Keratinocyte (primary cell): Measurements from ENCODE around the gene ANKRD27. TPM values are rescaled to one million over a fixed set of nuclear protein-coding genes. Genes with fewer than 3 reads are reported as not detected.

Experiments used
- DNase-seq: peaks from one replicate; pipeline ENCODE4 v3.0.0-alpha.2; 2011; ENCODE audit warnings: low read depth, missing footprints, low spot score
- FAIRE-seq: peaks from 2 replicates; lab custom pipeline; 2011; peaks lifted over from hg19 to GRCh38; lab: Jason Lieb, UNC
- H2AFZ ChIP-seq: 2 replicates; pipeline ENCODE4 v1.6.0; 2012; ENCODE audit warnings: low read length, control low read depth, inconsistent platforms; ENCODE audit not compliant: control insufficient read depth
- H3K27ac ChIP-seq: 2 replicates; pipeline ENCODE4 v1.5.1; 2011; ENCODE audit warnings: low read length; ENCODE audit not compliant: control insufficient read depth, insufficient read depth
- H3K27me3 ChIP-seq: 3 replicates; pipeline ENCODE4 v1.6.0; 2011; ENCODE audit warnings: low read length; ENCODE audit not compliant: control insufficient read depth, insufficient read depth; ENCODE audit errors: extremely low read depth
- H3K36me3 ChIP-seq, 2 experiments: 2 replicates in 1 of 2; 3 replicates in 1 of 2; pipeline ENCODE4 v1.5.1; 2011; ENCODE audit warnings: low read length in 2 of 2, mild to moderate bottlenecking in 1 of 2; ENCODE audit not compliant: control insufficient read depth in 2 of 2, insufficient read depth in 2 of 2; ENCODE audit errors: extremely low read depth in 1 of 2
- H3K4me1 ChIP-seq: 3 replicates; pipeline ENCODE4 v1.5.1; 2011; ENCODE audit warnings: low read length; ENCODE audit not compliant: control insufficient read depth, insufficient read depth; ENCODE audit errors: extremely low read depth
- H3K4me2 ChIP-seq: 3 replicates; pipeline ENCODE4 v1.6.0; 2011; ENCODE audit warnings: low read depth, low read length; ENCODE audit not compliant: control insufficient read depth, insufficient read depth; ENCODE audit errors: extremely low read depth
- H3K4me3 ChIP-seq, 3 experiments: fragments of 200-600 bp in 1 of 3; sonication (generic) in 1 of 3; 2 replicates in 2 of 3; 3 replicates in 1 of 3; pipeline ENCODE4 v1.5.1; 2011 to 2016; ENCODE audit warnings: low read length in 3 of 3, mild to moderate bottlenecking in 3 of 3, control low read depth in 2 of 3, inconsistent platforms in 1 of 3, low read depth in 1 of 3, mixed read lengths in 1 of 3, mixed run types in 1 of 3, moderate library complexity in 1 of 3; ENCODE audit not compliant: control insufficient read depth in 2 of 3, insufficient read depth in 2 of 3; ENCODE audit errors: extremely low read depth in 1 of 3
- H3K79me2 ChIP-seq: 2 replicates; pipeline ENCODE4 v1.6.0; 2012; ENCODE audit warnings: low read length; ENCODE audit not compliant: control insufficient read depth, insufficient read depth
- H3K9ac ChIP-seq: 3 replicates; pipeline ENCODE4 v1.6.0; 2011; ENCODE audit warnings: low read length; ENCODE audit not compliant: control insufficient read depth, insufficient read depth; ENCODE audit errors: extremely low read depth
- H3K9me1 ChIP-seq: 3 replicates; pipeline ENCODE4 v1.6.0; 2011; ENCODE audit warnings: low read length; ENCODE audit not compliant: control insufficient read depth, insufficient read depth; ENCODE audit errors: extremely low read depth
- H3K9me3 ChIP-seq: 2 replicates; pipeline ENCODE4 v1.5.1; 2012; ENCODE audit warnings: low read depth, low read length; ENCODE audit not compliant: control insufficient read depth
- H4K20me1 ChIP-seq: 3 replicates; pipeline ENCODE4 v1.6.0; 2011; ENCODE audit warnings: low read length; ENCODE audit not compliant: control insufficient read depth, insufficient read depth; ENCODE audit errors: extremely low read depth
- EZH2 ChIP-seq: IDR thresholded peaks from one replicate; pipeline ENCODE4 v1.6.1; 2012; ENCODE audit warnings: inconsistent platforms, mild to moderate bottlenecking, low read length, moderate library complexity
- dilution Hi-C: fragments of 300-500 bp; cut with MboI; formaldehyde crosslinking; loops from one replicate; pipeline ENCODE4 v1.7.0; 2020; ENCODE audit warnings: low sequenced_read_pairs; ENCODE audit not compliant: extremely low pct_ligation_motif_present
- polyA plus RNA-seq, 5 experiments: library from polyadenylated mRNA; depleted of rRNA in 3 of 5; stranded (reverse) in 3 of 5; stranded (forward) in 1 of 5; unstranded in 1 of 5; fragments of >200 nt; gene quantifications; 1 replicate in 1 of 5; 2 replicates in 3 of 5; 3 replicates in 1 of 5; pipeline versions ENCODE4 v1.2.1 to v1.2.3, GENCODE V29; 2011 to 2012; ENCODE audit warnings: missing spikeins in 2 of 5, low read depth in 1 of 5, low replicate concordance in 1 of 5
- TF ChIP-seq, protein P1 (sequence below), 3 experiments: IDR thresholded peaks in 1 of 3; conservative IDR thresholded peaks in 1 of 3; optimal IDR thresholded peaks in 1 of 3; 2 replicates in 2 of 3; 3 replicates in 1 of 3; pipeline versions ENCODE3 to v1.5.1; 2011; ENCODE audit warnings: low read length in 3 of 3, mild to moderate bottlenecking in 3 of 3, moderate library complexity in 2 of 3, control low read depth in 1 of 3, inconsistent platforms in 1 of 3; ENCODE audit not compliant: insufficient read depth in 2 of 3; ENCODE audit errors: extremely low read depth in 1 of 3

Gene ANKRD27
- polyA plus RNA-seq, 1 donor (not counting 4 experiments of a cell fraction or from before 2014, with no cell fraction given): 34.5 TPM

GRCh38 chr19:32638625-32639024, 36.4 kb downstream of the ANKRD27 start:
- Histone ChIP-seq H3K36me3 (peaks cover 24 to 34% of the 10 kb centered on the region in 2 experiments), H3K4me3 (no peak overlapping the region), H4K20me1 (no peaks in the 10 kb centered on the region), H2AFZ (no peak overlapping the region), H3K9me1 (peaks cover 2% of the 10 kb centered on the region), H3K27ac (no peak overlapping the region), H3K9me3 (no peaks in the 10 kb centered on the region), H3K9ac (no peak overlapping the region), H3K79me2 (no peaks in the 10 kb centered on the region), H3K27me3 (no peaks in the 10 kb centered on the region), H3K4me1 (no peaks in the 10 kb centered on the region), H3K4me2 (no peak overlapping the region)
- TF ChIP-seq, protein P1, sequence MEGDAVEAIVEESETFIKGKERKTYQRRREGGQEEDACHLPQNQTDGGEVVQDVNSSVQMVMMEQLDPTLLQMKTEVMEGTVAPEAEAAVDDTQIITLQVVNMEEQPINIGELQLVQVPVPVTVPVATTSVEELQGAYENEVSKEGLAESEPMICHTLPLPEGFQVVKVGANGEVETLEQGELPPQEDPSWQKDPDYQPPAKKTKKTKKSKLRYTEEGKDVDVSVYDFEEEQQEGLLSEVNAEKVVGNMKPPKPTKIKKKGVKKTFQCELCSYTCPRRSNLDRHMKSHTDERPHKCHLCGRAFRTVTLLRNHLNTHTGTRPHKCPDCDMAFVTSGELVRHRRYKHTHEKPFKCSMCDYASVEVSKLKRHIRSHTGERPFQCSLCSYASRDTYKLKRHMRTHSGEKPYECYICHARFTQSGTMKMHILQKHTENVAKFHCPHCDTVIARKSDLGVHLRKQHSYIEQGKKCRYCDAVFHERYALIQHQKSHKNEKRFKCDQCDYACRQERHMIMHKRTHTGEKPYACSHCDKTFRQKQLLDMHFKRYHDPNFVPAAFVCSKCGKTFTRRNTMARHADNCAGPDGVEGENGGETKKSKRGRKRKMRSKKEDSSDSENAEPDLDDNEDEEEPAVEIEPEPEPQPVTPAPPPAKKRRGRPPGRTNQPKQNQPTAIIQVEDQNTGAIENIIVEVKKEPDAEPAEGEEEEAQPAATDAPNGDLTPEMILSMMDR (optimal IDR thresholded peaks at IDR 0.05 in 1 of 3, IDR thresholded peaks at IDR 0.05 in 1 of 3, conservative IDR thresholded peaks at IDR 0.05 in 1 of 3; ENCODE audit: extremely low read depth in 1 of 3, insufficient read depth in 2 of 3, low read length in 3 of 3): no peak
- TF ChIP-seq EZH2: no peak
- dilution Hi-C loops: no loop called here
- FAIRE-seq (no peak), DNase-seq (no peak)

GRCh38 chr19:32637480-32637879, 37.5 kb downstream of the ANKRD27 start:
- no peaks in the 10 kb centered on the region for H3K79me2 ChIP-seq
- no peak overlapping the region for H3K4me2 ChIP-seq
- dilution Hi-C loops: no loop called here
- H3K36me3 ChIP-seq: peaks cover 15 to 34% of the 10 kb centered on the region in 2 experiments
- H3K27me3 ChIP-seq: no peaks in the 10 kb centered on the region
- DNase-seq: no peak
- no peak overlapping the region for H3K9ac ChIP-seq
- no peak for FAIRE-seq
- peaks cover 2% of the 10 kb centered on the region for H3K9me1 ChIP-seq
- H3K27ac ChIP-seq: no peak overlapping the region
- TF ChIP-seq, protein P1 (optimal IDR thresholded peaks at IDR 0.05 in 1 of 3, IDR thresholded peaks at IDR 0.05 in 1 of 3, conservative IDR thresholded peaks at IDR 0.05 in 1 of 3; ENCODE audit: extremely low read depth in 1 of 3, insufficient read depth in 2 of 3, low read length in 3 of 3): no peak
- TF ChIP-seq EZH2: no peak
- no peak overlapping the region for H3K4me3 ChIP-seq
- no peaks in the 10 kb centered on the region for H3K4me1 ChIP-seq
- no peaks in the 10 kb centered on the region for H3K9me3 ChIP-seq
- no peak overlapping the region for H2AFZ ChIP-seq
- H4K20me1 ChIP-seq: no peaks in the 10 kb centered on the region
